ENCODE data around the gene PRPF6.

GRCh38 chr20:64080813-64081623 lies 100.1 kb downstream of the PRPF6 start:
- TF ChIP-seq POLR2AphosphoS5 (IDR thresholded peaks at IDR 0.05), result no peak
- TF ChIP-seq SMC3 (conservative IDR thresholded peaks at IDR 0.05; ENCODE audit: poor library complexity), result no peak
- TF ChIP-seq CTCF (IDR thresholded peaks at IDR 0.05; ENCODE audit: poor library complexity, severe bottlenecking), result no peak
- TF ChIP-seq TAF1 (IDR thresholded peaks at IDR 0.05; ENCODE audit: low read depth), result no peak
- TF ChIP-seq RAD21 (conservative IDR thresholded peaks at IDR 0.05), result no peak
